ENCODE results near the gene MYH14.

MYH14 gene

GRCh38 chr19:50324331-50324730 lies 120.9 kb downstream of the MYH14 start:
- H3K9ac ChIP-seq (ENCODE audit: insufficient read length, low read depth): no peak overlapping the region
- H3K36me3 ChIP-seq (ENCODE audit: insufficient read depth, insufficient read length, low read length): peaks cover 30% of the 10 kb centered on the region
- no peak overlapping the region for H3K4me3 ChIP-seq (ENCODE audit: insufficient read length, low read depth)

GRCh38 chr19:50325310-50326100 lies 122.1 kb downstream of the MYH14 start:
- no peak for TF ChIP-seq ZNF274 (IDR thresholded peaks at IDR 0.05; ENCODE audit: low read depth, low read length)
- TF ChIP-seq SUZ12 (IDR thresholded peaks at IDR 0.05; ENCODE audit: extremely low read depth, insufficient read depth, insufficient read length): no peak
- no peak for TF ChIP-seq YY1 (IDR thresholded peaks at IDR 0.05; ENCODE audit: insufficient read depth, insufficient read length)
- H3K9me3 ChIP-seq (ENCODE audit: insufficient read depth, low read length): no peaks in the 10 kb centered on the region
- H3K4me1 ChIP-seq (ENCODE audit: insufficient read depth, insufficient read length): peaks cover 2% of the 10 kb centered on the region
- DNase-seq (ENCODE audit: low read depth, low spot score): no peak
- H3K4me3 ChIP-seq (ENCODE audit: insufficient read length, low read depth): peak overlapping the region; percentile 77
- peak overlapping the region; percentile 72 for H3K9ac ChIP-seq (ENCODE audit: insufficient read length, low read depth)
- peaks cover 23% of the 10 kb centered on the region for H3K36me3 ChIP-seq (ENCODE audit: insufficient read depth, insufficient read length, low read length)
- H3K27me3 ChIP-seq (ENCODE audit: insufficient read depth, insufficient read length): no peaks in the 10 kb centered on the region

More at GRCh38 chr19:50324331-50324730, 120.9 kb downstream of the MYH14 start:
- DNase-seq (ENCODE audit: low read depth, low spot score): no peak
- Histone ChIP-seq H3K27me3 (ENCODE audit: insufficient read depth, insufficient read length) (no peaks in the 10 kb centered on the region), H3K9me3 (ENCODE audit: insufficient read depth, low read length) (no peaks in the 10 kb centered on the region), H3K4me1 (ENCODE audit: insufficient read depth, insufficient read length) (peaks cover 2% of the 10 kb centered on the region)
- no peak for TF ChIP-seq ZNF274 (IDR thresholded peaks at IDR 0.05; ENCODE audit: low read depth, low read length)
- TF ChIP-seq SUZ12 (IDR thresholded peaks at IDR 0.05; ENCODE audit: extremely low read depth, insufficient read depth, insufficient read length): no peak
- TF ChIP-seq YY1 (IDR thresholded peaks at IDR 0.05; ENCODE audit: insufficient read depth, insufficient read length): no peak

GRCh38 chr19:50326101-50326664 lies 122.8 kb downstream of the MYH14 start:
- H3K4me3 ChIP-seq (ENCODE audit: insufficient read length, low read depth): peak overlapping the region; percentile 77
- peaks cover 2% of the 10 kb centered on the region for H3K4me1 ChIP-seq (ENCODE audit: insufficient read depth, insufficient read length)
- TF ChIP-seq ZNF274 (IDR thresholded peaks at IDR 0.05; ENCODE audit: low read depth, low read length) (no peak), YY1 (IDR thresholded peaks at IDR 0.05; ENCODE audit: insufficient read depth, insufficient read length) (no peak), SUZ12 (IDR thresholded peaks at IDR 0.05; ENCODE audit: extremely low read depth, insufficient read depth, insufficient read length) (no peak)
- no peak for DNase-seq (ENCODE audit: low read depth, low spot score)
- peak overlapping the region; percentile 54 for H3K9ac ChIP-seq (ENCODE audit: insufficient read length, low read depth)
- H3K9me3 ChIP-seq (ENCODE audit: insufficient read depth, low read length): no peaks in the 10 kb centered on the region
- H3K27me3 ChIP-seq (ENCODE audit: insufficient read depth, insufficient read length): no peaks in the 10 kb centered on the region
- peaks cover 22% of the 10 kb centered on the region for H3K36me3 ChIP-seq (ENCODE audit: insufficient read depth, insufficient read length, low read length)

GRCh38 chr19:50327013-50327412 lies 123.6 kb downstream of the MYH14 start:
- Histone ChIP-seq H3K9me3 (ENCODE audit: insufficient read depth, low read length) (no peaks in the 10 kb centered on the region), H3K4me3 (ENCODE audit: insufficient read length, low read depth) (peak overlapping the region; percentile 77), H3K36me3 (ENCODE audit: insufficient read depth, insufficient read length, low read length) (peaks cover 21% of the 10 kb centered on the region), H3K27me3 (ENCODE audit: insufficient read depth, insufficient read length) (no peaks in the 10 kb centered on the region), H3K9ac (ENCODE audit: insufficient read length, low read depth) (peak overlapping the region; percentile 54), H3K4me1 (ENCODE audit: insufficient read depth, insufficient read length) (peaks cover 4% of the 10 kb centered on the region)
- TF ChIP-seq YY1 (IDR thresholded peaks at IDR 0.05; ENCODE audit: insufficient read depth, insufficient read length) (no peak), SUZ12 (IDR thresholded peaks at IDR 0.05; ENCODE audit: extremely low read depth, insufficient read depth, insufficient read length) (no peak), ZNF274 (IDR thresholded peaks at IDR 0.05; ENCODE audit: low read depth, low read length) (no peak)
- DNase-seq (ENCODE audit: low read depth, low spot score): no peak

GRCh38 chr19:50327461-50328223 lies 124.2 kb downstream of the MYH14 start:
- Histone ChIP-seq H3K36me3 (ENCODE audit: insufficient read depth, insufficient read length, low read length) (peaks cover 15% of the 10 kb centered on the region), H3K9me3 (ENCODE audit: insufficient read depth, low read length) (no peaks in the 10 kb centered on the region), H3K9ac (ENCODE audit: insufficient read length, low read depth) (peak overlapping the region; percentile 53), H3K4me1 (ENCODE audit: insufficient read depth, insufficient read length) (peaks cover 4% of the 10 kb centered on the region), H3K4me3 (ENCODE audit: insufficient read length, low read depth) (peak overlapping the region; percentile 77), H3K27me3 (ENCODE audit: insufficient read depth, insufficient read length) (no peaks in the 10 kb centered on the region)
- DNase-seq (ENCODE audit: low read depth, low spot score): no peak
- TF ChIP-seq ZNF274 (IDR thresholded peaks at IDR 0.05; ENCODE audit: low read depth, low read length) (no peak), YY1 (IDR thresholded peaks at IDR 0.05; ENCODE audit: insufficient read depth, insufficient read length) (no peak), SUZ12 (IDR thresholded peaks at IDR 0.05; ENCODE audit: extremely low read depth, insufficient read depth, insufficient read length) (no peak)

GRCh38 chr19:50328224-50328872 lies 124.9 kb downstream of the MYH14 start:
- peaks cover 4% of the 10 kb centered on the region for H3K4me1 ChIP-seq (ENCODE audit: insufficient read depth, insufficient read length)
- H3K9ac ChIP-seq (ENCODE audit: insufficient read length, low read depth): peak overlapping the region; percentile 86
- no peaks in the 10 kb centered on the region for H3K9me3 ChIP-seq (ENCODE audit: insufficient read depth, low read length)
- DNase-seq (ENCODE audit: low read depth, low spot score): no peak
- TF ChIP-seq SUZ12 (IDR thresholded peaks at IDR 0.05; ENCODE audit: extremely low read depth, insufficient read depth, insufficient read length) (no peak), ZNF274 (IDR thresholded peaks at IDR 0.05; ENCODE audit: low read depth, low read length) (no peak), YY1 (IDR thresholded peaks at IDR 0.05; ENCODE audit: insufficient read depth, insufficient read length) (no peak)
- no peaks in the 10 kb centered on the region for H3K27me3 ChIP-seq (ENCODE audit: insufficient read depth, insufficient read length)
- H3K4me3 ChIP-seq (ENCODE audit: insufficient read length, low read depth): peak overlapping the region; percentile 77
- peaks cover 11% of the 10 kb centered on the region for H3K36me3 ChIP-seq (ENCODE audit: insufficient read depth, insufficient read length, low read length)

Data from NT2/D1 (cell line).